ENCODE measurements around the gene FBXO2.

- TF ChIP-seq EZH2phosphoT487 (IDR thresholded peaks at IDR 0.05; ENCODE audit: borderline replicate concordance) (no peak), CTCF (conservative IDR thresholded peaks at IDR 0.05; ENCODE audit: low read length) (no peak)
Measured at GRCh38 chr1:11703357-11704193, 49.3 kb upstream of the FBXO2 start.
